HUES64 (cell line): ENCODE measurements around the gene S100A2.
A peak's percentile ranks its signal among the peaks of the same experiment; 100 is the strongest.
"Not testable (repeated sequence)": the region's sequence is repeated elsewhere in the genome, so short reads cannot be mapped to it uniquely, and the experiment has no call there.

Source experiments
- H3K27ac ChIP-seq: 2 replicates; pipeline ENCODE4 v1.7.0; 2013; ENCODE audit warnings: low read depth, low read length, inconsistent platforms
- H3K27me3 ChIP-seq: 2 replicates; pipeline ENCODE4 v1.6.1; 2013; ENCODE audit warnings: mild to moderate bottlenecking, low read length; ENCODE audit not compliant: insufficient read depth
- H3K36me3 ChIP-seq: 2 replicates; pipeline ENCODE4 v1.6.1; 2013; ENCODE audit warnings: mild to moderate bottlenecking, low read length; ENCODE audit not compliant: insufficient read depth
- H3K4me1 ChIP-seq: 2 replicates; pipeline ENCODE4 v1.6.1; 2013; ENCODE audit warnings: mild to moderate bottlenecking, low read length, moderate library complexity; ENCODE audit not compliant: insufficient read depth
- H3K4me3 ChIP-seq: 2 replicates; pipeline ENCODE4 v1.5.1; 2013; ENCODE audit warnings: mild to moderate bottlenecking, low read length, moderate library complexity
- H3K9ac ChIP-seq: 2 replicates; pipeline ENCODE4 v1.6.1; 2013; ENCODE audit warnings: mild to moderate bottlenecking, low read depth, low read length
- H3K9me3 ChIP-seq: 2 replicates; pipeline ENCODE4 v1.6.1; 2013; ENCODE audit warnings: low read depth, low read length; ENCODE audit not compliant: insufficient read depth
- WGBS: fragments of 150-250, 120-280 bp; methylation state at CpG from one replicate; pipeline ENCODE4 v1.1.7; 2013; ENCODE audit warnings: missing lambda C conversion rate; 5-methylcytosine and 5-hydroxymethylcytosine counted together

S100A2 gene

GRCh38 chr1:153588033-153588432, 22.4 kb upstream of the S100A2 start:
- H3K4me3 ChIP-seq, H3K27ac ChIP-seq, H3K27me3 ChIP-seq, H3K4me1 ChIP-seq, H3K9me3 ChIP-seq, H3K36me3 ChIP-seq, H3K9ac ChIP-seq: not testable (repeated sequence)
- 94% methylated on average over 9 of the region's 10 CpGs for WGBS

GRCh38 chr1:153587314-153587713, 21.7 kb upstream of the S100A2 start:
- Histone ChIP-seq H3K27ac (no peak overlapping the region), H3K4me3 (no peak overlapping the region), H3K9ac (no peak overlapping the region), H3K9me3 (no peaks in the 10 kb centered on the region), H3K4me1 (peaks cover 5% of the 10 kb centered on the region; the same call in 1 of the 2 replicates), H3K36me3 (no peaks in the 10 kb centered on the region), H3K27me3 (no peaks in the 10 kb centered on the region)
- WGBS, result 89% methylated on average over 4 of the region's 5 CpGs

GRCh38 chr1:153586347-153586746, 20.7 kb upstream of the S100A2 start:
- H3K27ac ChIP-seq, result no peak overlapping the region
- H3K9me3 ChIP-seq, result no peaks in the 10 kb centered on the region
- no peak overlapping the region for H3K9ac ChIP-seq
- H3K4me3 ChIP-seq, result no peak overlapping the region
- H3K4me1 ChIP-seq, result peaks cover 5% of the 10 kb centered on the region; the same call in 1 of the 2 replicates
- no peaks in the 10 kb centered on the region for H3K36me3 ChIP-seq
- H3K27me3 ChIP-seq, result no peaks in the 10 kb centered on the region
- WGBS, result 78% methylated on average over 1 of the region's 1 CpG

GRCh38 chr1:153585006-153585405, 19.4 kb upstream of the S100A2 start:
- Histone ChIP-seq H3K9ac (no peak overlapping the region), H3K4me1 (peaks cover 5% of the 10 kb centered on the region; the same call in 1 of the 2 replicates), H3K27ac (no peak overlapping the region), H3K27me3 (no peaks in the 10 kb centered on the region), H3K9me3 (no peaks in the 10 kb centered on the region), H3K36me3 (no peaks in the 10 kb centered on the region), H3K4me3 (no peak overlapping the region)
- 85% methylated on average over 1 of the region's 1 CpG for WGBS

GRCh38 chr1:153583976-153584375, 18.3 kb upstream of the S100A2 start:
- Histone ChIP-seq H3K9me3 (no peaks in the 10 kb centered on the region), H3K9ac (no peak overlapping the region), H3K36me3 (no peaks in the 10 kb centered on the region), H3K27me3 (no peaks in the 10 kb centered on the region), H3K4me3 (no peak overlapping the region), H3K4me1 (peaks cover 7% of the 10 kb centered on the region; the same call in 1 of the 2 replicates), H3K27ac (no peak overlapping the region)
- WGBS, result 89% methylated on average over 2 of the region's 2 CpGs

DNA sequence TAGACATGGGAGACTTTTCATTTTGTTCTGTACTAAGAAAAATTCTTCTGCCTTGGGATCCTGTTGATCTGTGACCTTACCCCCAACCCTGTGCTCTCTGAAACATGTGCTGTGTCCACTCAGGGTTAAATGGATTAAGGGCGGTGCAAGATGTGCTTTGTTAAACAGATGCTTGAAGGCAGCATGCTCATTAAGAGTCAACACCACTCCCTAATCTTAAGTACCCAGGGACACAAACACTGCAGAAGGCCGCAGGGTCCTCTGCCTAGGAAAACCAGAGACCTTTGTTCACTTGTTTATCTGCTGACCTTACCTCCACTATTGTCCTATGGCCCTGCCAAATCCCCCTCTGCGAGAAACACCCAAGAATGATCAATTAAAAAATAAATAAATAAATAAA, 17.9 kb upstream of the S100A2 start:
- H3K27ac ChIP-seq, H3K9ac ChIP-seq, H3K36me3 ChIP-seq, H3K9me3 ChIP-seq, H3K27me3 ChIP-seq, H3K4me3 ChIP-seq: not testable (repeated sequence)
- H3K4me1 ChIP-seq, result peaks cover 12% of the 10 kb centered on the region; the same call in 1 of the 2 replicates
- 63% methylated on average over 1 of the region's 3 CpGs for WGBS

DNA sequence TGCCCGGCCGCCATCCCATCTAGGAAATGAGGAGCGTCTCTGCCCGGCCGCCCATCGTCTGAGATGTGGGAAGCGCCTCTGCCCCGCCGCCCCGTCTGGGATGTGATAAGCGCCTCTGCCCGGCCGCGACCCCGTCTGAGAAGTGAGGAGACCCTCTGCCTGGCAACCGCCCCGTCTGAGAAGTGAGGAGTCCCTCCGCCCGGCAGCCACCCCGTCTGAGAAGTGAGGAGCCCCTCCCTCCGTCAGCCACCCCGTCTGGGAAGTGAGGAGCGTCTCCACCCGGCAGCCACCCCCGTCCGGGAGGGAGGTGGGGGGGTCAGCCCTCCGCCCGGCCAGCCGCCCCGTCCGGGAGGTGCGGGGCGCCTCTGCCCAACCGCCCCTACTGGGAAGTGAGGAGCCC, 17.2 kb upstream of the S100A2 start:
- H3K4me1 ChIP-seq, result peaks cover 19% of the 10 kb centered on the region; the same call in 1 of the 2 replicates
- H3K27ac ChIP-seq, H3K36me3 ChIP-seq, H3K9ac ChIP-seq, H3K9me3 ChIP-seq, H3K27me3 ChIP-seq, H3K4me3 ChIP-seq: not testable (repeated sequence)
- WGBS, result 97% methylated on average over 34 of the region's 34 CpGs

DNA sequence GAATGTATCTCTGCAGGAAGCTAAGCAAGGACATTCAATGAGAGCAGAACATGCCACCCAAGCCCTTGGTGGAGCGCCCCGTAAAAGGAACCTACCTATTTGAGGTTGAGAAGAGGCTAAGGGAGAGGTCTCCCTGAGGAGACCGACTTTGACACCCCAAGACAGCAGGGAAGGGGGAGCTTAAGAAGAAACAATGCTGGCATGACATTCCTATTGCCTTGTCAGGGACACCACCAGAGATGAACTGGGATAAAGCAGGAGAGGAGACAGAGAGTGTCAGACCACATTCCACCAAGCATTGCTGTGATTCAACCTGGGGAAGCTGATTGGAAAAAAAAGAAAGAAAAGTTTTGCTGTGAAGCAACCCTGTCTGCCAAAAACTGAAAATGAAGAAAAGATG, 13.3 kb upstream of the S100A2 start:
- Histone ChIP-seq H3K27me3 (no peaks in the 10 kb centered on the region), H3K27ac (peak overlapping the region; percentile 39; the same call in 1 of the 2 replicates), H3K4me1 (peaks cover 18% of the 10 kb centered on the region; the same call in 1 of the 2 replicates), H3K4me3 (no peak overlapping the region), H3K9me3 (peaks cover 3% of the 10 kb centered on the region; the same call in 1 of the 2 replicates), H3K9ac (no peak overlapping the region), H3K36me3 (no peaks in the 10 kb centered on the region)
- 86% methylated on average over 3 of the region's 3 CpGs for WGBS

- Histone ChIP-seq H3K36me3 (no peaks in the 10 kb centered on the region), H3K9me3 (peaks cover 3% of the 10 kb centered on the region; the same call in 1 of the 2 replicates), H3K27ac (no peak overlapping the region; the same call in 1 of the 2 replicates), H3K4me1 (peaks cover 16% of the 10 kb centered on the region; the same call in 1 of the 2 replicates), H3K9ac (no peak overlapping the region), H3K27me3 (no peaks in the 10 kb centered on the region), H3K4me3 (no peak overlapping the region)
Observed at GRCh38 chr1:153578490-153578889, 12.8 kb upstream of the S100A2 start.

GRCh38 chr1:153577624-153578051, 12.0 kb upstream of the S100A2 start:
- no peaks in the 10 kb centered on the region for H3K36me3 ChIP-seq
- WGBS, result 74% methylated on average over 9 of the region's 9 CpGs
- no peak overlapping the region for H3K27ac ChIP-seq
- peaks cover 16% of the 10 kb centered on the region; the same call in 1 of the 2 replicates for H3K4me1 ChIP-seq
- H3K9ac ChIP-seq, result no peak overlapping the region
- H3K27me3 ChIP-seq, result no peaks in the 10 kb centered on the region
- H3K4me3 ChIP-seq, result no peak overlapping the region
- H3K9me3 ChIP-seq, result peaks cover 3% of the 10 kb centered on the region; the same call in 1 of the 2 replicates

DNA sequence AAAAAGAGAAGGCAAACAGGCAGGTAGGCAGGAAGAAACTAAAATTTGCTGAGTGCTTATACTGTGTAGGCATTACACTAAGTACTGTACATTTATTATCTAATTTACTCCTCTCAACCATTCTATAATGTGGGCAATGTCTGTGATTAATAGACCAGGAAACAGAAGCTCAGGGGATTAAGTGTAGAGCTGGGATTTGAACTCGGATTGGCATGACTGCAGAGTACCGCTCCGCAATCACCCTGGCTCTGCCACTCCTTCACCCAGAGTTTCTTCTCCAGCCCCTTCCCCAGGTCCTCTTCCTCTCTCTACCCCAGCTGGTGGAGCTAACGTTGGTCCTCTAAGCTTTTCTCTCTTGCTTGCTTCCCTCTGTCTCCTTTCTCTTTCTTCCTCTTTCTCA, 11.5 kb upstream of the S100A2 start:
- Histone ChIP-seq H3K36me3 (no peaks in the 10 kb centered on the region), H3K9ac (no peak overlapping the region), H3K4me3 (no peak overlapping the region), H3K9me3 (peaks cover 3% of the 10 kb centered on the region; the same call in 1 of the 2 replicates), H3K27ac (no peak overlapping the region), H3K4me1 (peaks cover 16% of the 10 kb centered on the region; the same call in 1 of the 2 replicates), H3K27me3 (no peaks in the 10 kb centered on the region)
- 75% methylated on average over 4 of the region's 4 CpGs for WGBS

DNA sequence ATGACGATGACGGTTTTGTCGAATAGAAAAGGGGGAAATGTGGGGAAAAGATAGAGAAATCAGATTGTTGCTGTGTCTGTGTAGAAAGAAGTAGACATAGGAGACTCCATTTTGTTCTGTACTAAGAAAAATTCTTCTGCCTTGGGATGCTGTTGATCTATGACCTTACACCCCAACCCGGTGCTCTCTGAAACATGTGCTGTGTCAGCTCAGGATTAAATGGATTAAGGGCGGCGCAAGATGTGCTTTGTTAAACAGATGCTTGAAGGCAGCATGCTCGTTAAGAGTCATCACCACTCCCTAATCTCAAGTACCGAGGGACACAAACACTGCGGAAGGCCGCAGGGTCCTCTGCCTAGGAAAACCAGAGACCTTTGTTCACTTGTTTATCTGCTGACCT, 9.9 kb upstream of the S100A2 start:
- H3K4me3 ChIP-seq, H3K27ac ChIP-seq, H3K9me3 ChIP-seq, H3K9ac ChIP-seq, H3K27me3 ChIP-seq, H3K36me3 ChIP-seq: not testable (repeated sequence)
- WGBS, result 96% methylated on average over 6 of the region's 10 CpGs
- peaks cover 16% of the 10 kb centered on the region; the same call in 1 of the 2 replicates for H3K4me1 ChIP-seq
